Loucy (cell line): ENCODE results near the gene GSG1L.

Experiments
- H2AFZ ChIP-seq: fragments of 200-600 bp; sonication (generic); 2 replicates; pipeline ENCODE4 v1.6.0; 2016; ENCODE audit warnings: antibody characterized with exemption, mild to moderate bottlenecking, low read length, moderate library complexity
- H3F3A ChIP-seq: fragments of 200-600 bp; 2 replicates; pipeline ENCODE4 v1.6.0; 2016; ENCODE audit warnings: antibody characterized with exemption, low read depth, mild to moderate bottlenecking
- H3K27me3 ChIP-seq: fragments of 200-600 bp; sonication (generic); 2 replicates; pipeline ENCODE4 v1.6.1; 2014; ENCODE audit warnings: low read length, mild to moderate bottlenecking; ENCODE audit not compliant: insufficient read depth, poor library complexity, severe bottlenecking
- H3K36me3 ChIP-seq: fragments of 200-600 bp; sonication (generic); 2 replicates; pipeline ENCODE4 v1.6.1; 2016; ENCODE audit warnings: low read length; ENCODE audit not compliant: insufficient read depth
- H3K4me1 ChIP-seq: fragments of 200-600 bp; sonication (generic); 2 replicates; pipeline ENCODE4 v1.5.1; 2014; ENCODE audit warnings: low read length, mild to moderate bottlenecking; ENCODE audit not compliant: insufficient read depth, poor library complexity, severe bottlenecking
- H3K4me2 ChIP-seq: fragments of 200-600 bp; sonication (generic); 2 replicates; pipeline ENCODE4 v1.6.0; 2014; ENCODE audit warnings: antibody characterized with exemption, low read length, low read depth, mild to moderate bottlenecking; ENCODE audit not compliant: poor library complexity, severe bottlenecking
- H3K4me3 ChIP-seq: fragments of 200-600 bp; sonication (generic); 2 replicates; pipeline ENCODE4 v1.5.1; 2014; ENCODE audit warnings: low read length, mild to moderate bottlenecking, mixed read lengths; ENCODE audit not compliant: poor library complexity, severe bottlenecking
- H3K79me2 ChIP-seq: fragments of 200-600 bp; sonication (generic); 2 replicates; pipeline ENCODE4 v1.6.1; 2014; ENCODE audit warnings: low read length; ENCODE audit not compliant: insufficient read depth
- H3K9ac ChIP-seq: fragments of 200-600 bp; sonication (generic); 2 replicates; pipeline ENCODE4 v1.6.0; 2014; ENCODE audit warnings: mild to moderate bottlenecking, low read depth, low read length, moderate library complexity; ENCODE audit not compliant: poor library complexity, severe bottlenecking
- H3K9me2 ChIP-seq: fragments of 200-600 bp; sonication (generic); replicated peaks from 2 replicates; pipeline ENCODE4 v1.6.1; 2016; ENCODE audit warnings: low read depth, low read length, mixed read lengths
- H3K9me3 ChIP-seq: fragments of 200-600 bp; sonication (generic); 2 replicates; pipeline ENCODE4 v1.6.1; 2014; ENCODE audit warnings: mild to moderate bottlenecking, antibody characterized with exemption, low read length, low read depth; ENCODE audit not compliant: insufficient read depth
- H4K20me1 ChIP-seq: fragments of 200-600 bp; sonication (generic); 2 replicates; pipeline ENCODE4 v1.6.0; 2014; ENCODE audit warnings: antibody characterized with exemption, low read length, mild to moderate bottlenecking; ENCODE audit not compliant: insufficient read depth, poor library complexity, severe bottlenecking
- CTCF ChIP-seq: fragments of 200-600 bp; sonication (generic); conservative IDR thresholded peaks from 2 replicates; pipeline ENCODE4 v1.5.1; 2014; ENCODE audit warnings: mild to moderate bottlenecking, antibody characterized with exemption, low read length
- EZH2phosphoT487 ChIP-seq: fragments of 200-600 bp; IDR thresholded peaks from 2 replicates; pipeline ENCODE4 v1.6.1; 2018; ENCODE audit warnings: antibody characterized with exemption, mild to moderate bottlenecking, moderate library complexity, borderline replicate concordance

The GSG1L gene

GRCh38 chr16:27798241-27798640 lies 265.3 kb downstream of the GSG1L start:
- H3K27me3 ChIP-seq: no peaks in the 10 kb centered on the region
- H3K4me3 ChIP-seq: no peak overlapping the region
- H3K79me2 ChIP-seq: no peaks in the 10 kb centered on the region
- no peaks in the 10 kb centered on the region for H3K4me1 ChIP-seq
- H3K4me2 ChIP-seq: no peak overlapping the region
- H3K9me2 ChIP-seq: no peaks in the 10 kb centered on the region
- no peaks in the 10 kb centered on the region for H3K36me3 ChIP-seq
- H4K20me1 ChIP-seq: no peaks in the 10 kb centered on the region
- H3K9me3 ChIP-seq: no peaks in the 10 kb centered on the region
- no peak overlapping the region for H2AFZ ChIP-seq
- TF ChIP-seq EZH2phosphoT487 (no peak), CTCF (no peak)
- no peaks in the 10 kb centered on the region for H3F3A ChIP-seq
- H3K9ac ChIP-seq: no peak overlapping the region

- H3K79me2 ChIP-seq: no peaks in the 10 kb centered on the region
- H3F3A ChIP-seq: no peaks in the 10 kb centered on the region
- H4K20me1 ChIP-seq: no peaks in the 10 kb centered on the region
- no peak overlapping the region for H2AFZ ChIP-seq
- H3K36me3 ChIP-seq: no peaks in the 10 kb centered on the region
- no peak overlapping the region for H3K4me3 ChIP-seq
- no peaks in the 10 kb centered on the region for H3K9me2 ChIP-seq
- no peaks in the 10 kb centered on the region for H3K4me1 ChIP-seq
- H3K27me3 ChIP-seq: no peaks in the 10 kb centered on the region
- H3K9me3 ChIP-seq: no peaks in the 10 kb centered on the region
- TF ChIP-seq EZH2phosphoT487: no peak
- TF ChIP-seq CTCF: no peak
- no peak overlapping the region for H3K9ac ChIP-seq
- no peak overlapping the region for H3K4me2 ChIP-seq
Observed at GRCh38 chr16:27795992-27796614, 267.4 kb downstream of the GSG1L start.

GRCh38 chr16:27793249-27793622 lies 270.3 kb downstream of the GSG1L start:
- Histone ChIP-seq H3K27me3 (no peaks in the 10 kb centered on the region), H3K79me2 (no peaks in the 10 kb centered on the region), H4K20me1 (no peaks in the 10 kb centered on the region), H3F3A (no peaks in the 10 kb centered on the region), H3K9ac (no peak overlapping the region), H3K4me3 (no peak overlapping the region), H3K36me3 (no peaks in the 10 kb centered on the region), H2AFZ (no peak overlapping the region), H3K4me2 (no peak overlapping the region), H3K9me3 (no peaks in the 10 kb centered on the region), H3K9me2 (no peaks in the 10 kb centered on the region), H3K4me1 (no peaks in the 10 kb centered on the region)
- TF ChIP-seq CTCF (no peak), EZH2phosphoT487 (no peak)
